HL-60 (cell line): Measurements from ENCODE around the gene SLITRK3.

Experiments used
- DNase-seq, 2 experiments: peaks; one replicate each; pipeline ENCODE4 v3.0.0-alpha.2; 2010 to 2020; ENCODE audit warnings: low read depth in 1 of 2, low spot score in 1 of 2
- H3K27ac ChIP-seq: fragments of 250-450 bp; sonication (Bioruptor Pico); replicated peaks from 2 replicates; pipeline ENCODE4 v1.5.1; 2020; ENCODE audit warnings: mild to moderate bottlenecking, moderate library complexity
- H3K27me3 ChIP-seq: fragments of 250-450 bp; sonication (Bioruptor Pico); 2 replicates; pipeline ENCODE4 v1.5.1; 2021; ENCODE audit warnings: mild to moderate bottlenecking, moderate library complexity; ENCODE audit not compliant: insufficient read depth, poor library complexity, severe bottlenecking
- H3K4me3 ChIP-seq: replicated peaks from 2 replicates; pipeline ENCODE4 v1.5.1; 2011; ENCODE audit warnings: mild to moderate bottlenecking, control low read depth, low read length; ENCODE audit not compliant: insufficient read depth
- CTCF ChIP-seq: IDR thresholded peaks from one replicate; pipeline ENCODE4 v1.5.1; 2011; ENCODE audit warnings: low read length, control low read depth, inconsistent platforms; ENCODE audit not compliant: insufficient read depth
- GABPA ChIP-seq: IDR thresholded peaks from 2 replicates; pipeline ENCODE4 v1.6.1; 2012; ENCODE audit warnings: low read depth
- POLR2AphosphoS5 ChIP-seq: IDR thresholded peaks from 2 replicates; pipeline ENCODE4 v1.6.1; 2012; ENCODE audit warnings: low read depth
- SPI1 ChIP-seq: IDR thresholded peaks from 2 replicates; pipeline ENCODE4 v1.6.1; 2012; ENCODE audit warnings: low read depth, mild to moderate bottlenecking, borderline replicate concordance
- TF ChIP-seq, protein P1 (sequence below): IDR thresholded peaks from 2 replicates; pipeline ENCODE4 v1.6.1; 2012; ENCODE audit warnings: low read depth; ENCODE audit not compliant: insufficient replicate concordance

Gene SLITRK3

DNA sequence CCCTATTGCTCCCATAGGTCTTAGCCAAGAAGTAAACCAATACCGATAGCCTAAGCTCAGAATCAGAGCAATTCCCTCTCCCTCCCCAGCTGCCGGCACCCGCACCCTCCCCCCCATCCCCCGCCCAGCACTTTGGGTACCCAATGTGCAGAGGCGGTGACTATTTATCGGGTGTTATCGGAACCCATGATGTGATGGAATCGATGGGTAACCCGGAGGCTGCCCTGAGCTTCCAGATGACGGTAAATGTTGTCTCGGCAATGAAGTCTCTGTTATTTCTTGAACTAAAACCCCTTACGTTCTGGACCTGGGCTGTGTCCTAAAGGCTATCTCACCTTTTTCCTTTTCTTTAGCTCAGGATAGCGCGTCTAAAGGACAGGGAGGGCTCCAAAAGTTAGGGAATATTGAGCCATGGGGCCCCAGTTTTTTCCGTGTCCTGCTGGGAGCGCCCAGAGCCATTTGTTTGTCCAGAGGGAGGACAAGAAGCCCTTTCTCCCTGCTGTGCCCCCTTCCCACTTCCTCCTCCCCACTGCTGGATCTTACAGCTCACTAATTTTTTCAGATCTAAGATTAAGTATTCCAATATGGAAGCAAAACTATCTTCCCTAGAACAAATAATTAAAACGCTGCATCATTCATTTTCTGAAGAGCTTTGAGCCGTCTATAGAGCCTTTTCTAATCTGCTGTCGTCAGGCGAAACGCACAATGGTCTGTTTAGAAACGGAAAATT is 1.5 kb downstream of the SLITRK3 start:
- H3K27me3 ChIP-seq = peaks cover 35% of the 10 kb centered on the region
- no peak for TF ChIP-seq CTCF
- no peak overlapping the region for H3K4me3 ChIP-seq
- no peak for DNase-seq
- H3K27ac ChIP-seq = no peak overlapping the region

GRCh38 chr3:165193366-165194254 is 2.6 kb downstream of the SLITRK3 start:
- no peak overlapping the region for H3K4me3 ChIP-seq
- H3K27me3 ChIP-seq = peaks cover 35% of the 10 kb centered on the region

GRCh38 chr3:165192610-165193192 is 3.5 kb downstream of the SLITRK3 start:
- Histone ChIP-seq H3K4me3 (no peak overlapping the region), H3K27me3 (peaks cover 33% of the 10 kb centered on the region), H3K27ac (no peak overlapping the region)
- no peak for TF ChIP-seq SPI1
- TF ChIP-seq, protein P1, sequence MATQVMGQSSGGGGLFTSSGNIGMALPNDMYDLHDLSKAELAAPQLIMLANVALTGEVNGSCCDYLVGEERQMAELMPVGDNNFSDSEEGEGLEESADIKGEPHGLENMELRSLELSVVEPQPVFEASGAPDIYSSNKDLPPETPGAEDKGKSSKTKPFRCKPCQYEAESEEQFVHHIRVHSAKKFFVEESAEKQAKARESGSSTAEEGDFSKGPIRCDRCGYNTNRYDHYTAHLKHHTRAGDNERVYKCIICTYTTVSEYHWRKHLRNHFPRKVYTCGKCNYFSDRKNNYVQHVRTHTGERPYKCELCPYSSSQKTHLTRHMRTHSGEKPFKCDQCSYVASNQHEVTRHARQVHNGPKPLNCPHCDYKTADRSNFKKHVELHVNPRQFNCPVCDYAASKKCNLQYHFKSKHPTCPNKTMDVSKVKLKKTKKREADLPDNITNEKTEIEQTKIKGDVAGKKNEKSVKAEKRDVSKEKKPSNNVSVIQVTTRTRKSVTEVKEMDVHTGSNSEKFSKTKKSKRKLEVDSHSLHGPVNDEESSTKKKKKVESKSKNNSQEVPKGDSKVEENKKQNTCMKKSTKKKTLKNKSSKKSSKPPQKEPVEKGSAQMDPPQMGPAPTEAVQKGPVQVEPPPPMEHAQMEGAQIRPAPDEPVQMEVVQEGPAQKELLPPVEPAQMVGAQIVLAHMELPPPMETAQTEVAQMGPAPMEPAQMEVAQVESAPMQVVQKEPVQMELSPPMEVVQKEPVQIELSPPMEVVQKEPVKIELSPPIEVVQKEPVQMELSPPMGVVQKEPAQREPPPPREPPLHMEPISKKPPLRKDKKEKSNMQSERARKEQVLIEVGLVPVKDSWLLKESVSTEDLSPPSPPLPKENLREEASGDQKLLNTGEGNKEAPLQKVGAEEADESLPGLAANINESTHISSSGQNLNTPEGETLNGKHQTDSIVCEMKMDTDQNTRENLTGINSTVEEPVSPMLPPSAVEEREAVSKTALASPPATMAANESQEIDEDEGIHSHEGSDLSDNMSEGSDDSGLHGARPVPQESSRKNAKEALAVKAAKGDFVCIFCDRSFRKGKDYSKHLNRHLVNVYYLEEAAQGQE = no peak
- TF ChIP-seq CTCF = no peak
- no peak for TF ChIP-seq GABPA
- TF ChIP-seq POLR2AphosphoS5 = no peak
- DNase-seq = no peak

More at GRCh38 chr3:165193366-165194254, 2.6 kb downstream of the SLITRK3 start:
- H3K27ac ChIP-seq = no peak overlapping the region
- DNase-seq = no peak
- no peak for TF ChIP-seq POLR2AphosphoS5
- TF ChIP-seq, protein P1 = no peak
- no peak for TF ChIP-seq GABPA
- TF ChIP-seq CTCF = no peak
- TF ChIP-seq SPI1 = no peak
